Measurements from ENCODE around the gene TLE5. TPM values are rescaled to one million over a fixed set of nuclear protein-coding genes. Genes with fewer than 3 reads are reported as not detected.
A peak's percentile ranks its signal among the peaks of the same experiment; 100 is the strongest.

Gene TLE5
- total RNA-seq, 1 donor from 2014 or later = 258 TPM

- no peak for TF ChIP-seq CTCF (IDR thresholded peaks at IDR 0.05; ENCODE audit: partially characterized antibody, unreplicated experiment)
- Mint-ChIP-seq H3K27ac (ENCODE audit: unreplicated experiment) (no peak overlapping the region), H3K9me3 (ENCODE audit: unreplicated experiment) (no peaks in the 10 kb centered on the region), H3K27me3 (ENCODE audit: unreplicated experiment) (peaks cover 14% of the 10 kb centered on the region), H3K36me3 (ENCODE audit: unreplicated experiment) (peaks cover 4% of the 10 kb centered on the region), H3K4me1 (ENCODE audit: low read depth, unreplicated experiment) (peaks cover 9% of the 10 kb centered on the region), H3K4me3 (ENCODE audit: unreplicated experiment) (peak overlapping the region; percentile 46)
- no peak for DNase-seq
These were observed 5.7 kb downstream of the TLE5 start for GRCh38 chr19:3056417-3057088.

- Mint-ChIP-seq H3K9me3 (ENCODE audit: unreplicated experiment) (no peaks in the 10 kb centered on the region), H3K36me3 (ENCODE audit: unreplicated experiment) (peaks cover 4% of the 10 kb centered on the region), H3K27me3 (ENCODE audit: unreplicated experiment) (peaks cover 14% of the 10 kb centered on the region), H3K4me3 (ENCODE audit: unreplicated experiment) (no peak overlapping the region), H3K27ac (ENCODE audit: unreplicated experiment) (no peak overlapping the region), H3K4me1 (ENCODE audit: low read depth, unreplicated experiment) (peaks cover 9% of the 10 kb centered on the region)
- TF ChIP-seq CTCF (IDR thresholded peaks at IDR 0.05; ENCODE audit: partially characterized antibody, unreplicated experiment) = no peak
- DNase-seq = no peak
These were observed 6.4 kb downstream of the TLE5 start for GRCh38 chr19:3055741-3056416.

GRCh38 chr19:3054972-3055740, 7.1 kb downstream of the TLE5 start:
- H3K9me3 Mint-ChIP-seq (ENCODE audit: unreplicated experiment) = no peaks in the 10 kb centered on the region
- peaks cover 4% of the 10 kb centered on the region for H3K36me3 Mint-ChIP-seq (ENCODE audit: unreplicated experiment)
- DNase-seq = no peak
- no peak for TF ChIP-seq CTCF (IDR thresholded peaks at IDR 0.05; ENCODE audit: partially characterized antibody, unreplicated experiment)
- peaks cover 9% of the 10 kb centered on the region for H3K4me1 Mint-ChIP-seq (ENCODE audit: low read depth, unreplicated experiment)
- no peak overlapping the region for H3K27ac Mint-ChIP-seq (ENCODE audit: unreplicated experiment)
- peaks cover 12% of the 10 kb centered on the region for H3K27me3 Mint-ChIP-seq (ENCODE audit: unreplicated experiment)
- no peak overlapping the region for H3K4me3 Mint-ChIP-seq (ENCODE audit: unreplicated experiment)

- Mint-ChIP-seq H3K4me1 (ENCODE audit: low read depth, unreplicated experiment) (peaks cover 9% of the 10 kb centered on the region), H3K9me3 (ENCODE audit: unreplicated experiment) (no peaks in the 10 kb centered on the region), H3K4me3 (ENCODE audit: unreplicated experiment) (peak overlapping the region; percentile 61), H3K36me3 (ENCODE audit: unreplicated experiment) (peaks cover 4% of the 10 kb centered on the region), H3K27ac (ENCODE audit: unreplicated experiment) (no peak overlapping the region), H3K27me3 (ENCODE audit: unreplicated experiment) (peaks cover 12% of the 10 kb centered on the region)
- no peak for TF ChIP-seq CTCF (IDR thresholded peaks at IDR 0.05; ENCODE audit: partially characterized antibody, unreplicated experiment)
- no peak for DNase-seq
These were observed 7.9 kb downstream of the TLE5 start for GRCh38 chr19:3054265-3054971.

All from glutamatergic neuron (in vitro differentiated cells).